Caco-2 (cell line): Measurements from ENCODE around the gene PHEX. TPM values are rescaled to one million over a fixed set of nuclear protein-coding genes. Genes with fewer than 3 reads are reported as not detected.

Source experiments
- BruUV-seq: library from RNA; stranded (reverse); fragments of 400-500 nt; replicated peaks from 2 replicates; lab custom pipeline; 2021; lab: Mats Ljungman, UMichigan
- CTCF ChIA-PET: fragments of 300-600 bp; sonication (Branson Sonifier 250); formaldehyde crosslinking; loops from one replicate; lab custom pipeline; 2022; ENCODE audit warnings: antibody characterized with exemption; lab: Charles Lee
- POLR2A ChIA-PET: fragments of 300-600 bp; sonication (Branson Sonifier 250); formaldehyde crosslinking; loops from one replicate; lab custom pipeline; 2022; ENCODE audit warnings: antibody characterized with exemption; lab: Charles Lee
- DNase-seq, 2 experiments: peaks; one replicate each; pipeline versions ENCODE4 v3.0.0 to v3.0.0-alpha.2; 2020 to 2022
- H3K27me3 ChIP-seq: replicated peaks from 2 replicates; pipeline ENCODE4 v1.6.0; 2011; ENCODE audit warnings: low read length; ENCODE audit not compliant: control insufficient read depth, insufficient read depth
- H3K36me3 ChIP-seq: 2 replicates; pipeline ENCODE4 v1.5.1; 2011; ENCODE audit warnings: low read length; ENCODE audit not compliant: control insufficient read depth, insufficient read depth
- H3K4me1 ChIP-seq: fragments of 250-450 bp; sonication (Bioruptor Pico); 2 replicates; pipeline ENCODE4 v1.5.1; 2020; ENCODE audit warnings: mild to moderate bottlenecking
- H3K4me3 ChIP-seq: 2 replicates; pipeline ENCODE4 v1.5.1; 2011; ENCODE audit warnings: low read depth, mild to moderate bottlenecking, control low read depth, low read length
- H3K9me3 ChIP-seq: fragments of 250-450 bp; sonication (Bioruptor Pico); 2 replicates; pipeline ENCODE4 v1.5.1; 2020; ENCODE audit warnings: mild to moderate bottlenecking, moderate library complexity
- H3K27ac Mint-ChIP-seq: one replicate; pipeline ENCODE4 v1.8.0; 2022; ENCODE audit warnings: mixed read lengths; ENCODE audit not compliant: unreplicated experiment
- H3K27me3 Mint-ChIP-seq: one replicate; pipeline ENCODE4 v1.8.0; 2022; ENCODE audit warnings: mixed read lengths; ENCODE audit not compliant: insufficient read depth, unreplicated experiment
- H3K36me3 Mint-ChIP-seq: one replicate; pipeline ENCODE4 v1.8.0; 2022; ENCODE audit warnings: mild to moderate bottlenecking, mixed read lengths; ENCODE audit not compliant: insufficient read depth, unreplicated experiment
- H3K4me1 Mint-ChIP-seq: one replicate; pipeline ENCODE4 v1.8.0; 2022; ENCODE audit warnings: low read depth, mixed read lengths; ENCODE audit not compliant: unreplicated experiment
- H3K4me3 Mint-ChIP-seq: one replicate; pipeline ENCODE4 v1.8.0; 2022; ENCODE audit warnings: mild to moderate bottlenecking, moderate library complexity, mixed read lengths; ENCODE audit not compliant: unreplicated experiment
- H3K9me3 Mint-ChIP-seq: one replicate; pipeline ENCODE4 v1.8.0; 2022; ENCODE audit warnings: mixed read lengths; ENCODE audit not compliant: unreplicated experiment
- CTCF ChIP-seq, 2 experiments: fragments of 200-600 bp in 1 of 2; IDR thresholded peaks; 1 replicate in 1 of 2; 2 replicates in 1 of 2; pipeline versions ENCODE4 v1.5.1 to v1.8.0; 2011 to 2022; ENCODE audit warnings: antibody characterized with exemption in 1 of 2, control low read depth in 1 of 2, inconsistent platforms in 1 of 2, low read depth in 1 of 2, low read length in 1 of 2, mild to moderate bottlenecking in 1 of 2, moderate library complexity in 1 of 2; ENCODE audit not compliant: insufficient read depth in 1 of 2, severe bottlenecking in 1 of 2, unreplicated experiment in 1 of 2
- intact Hi-C: fragments of 100-400 bp; cut with micrococcal nuclease; formaldehyde crosslinking; loops from one replicate; pipeline ENCODE4 v1.10.0; 2022; ENCODE audit not compliant: unreplicated experiment
- total RNA-seq: library from RNA; stranded (reverse); gene quantifications from 2 replicates; pipeline ENCODE4 v1.2.3, GENCODE V29; 2022

PHEX gene
- total RNA-seq, 1 experiment from 2014 or later, result 0.75 TPM

GRCh38 chrX:22248401-22248800 is 216.3 kb downstream of the PHEX start:
- Mint-ChIP-seq H3K4me1 (no peaks in the 10 kb centered on the region), H3K36me3 (no peaks in the 10 kb centered on the region), H3K9me3 (no peaks in the 10 kb centered on the region), H3K27me3 (no peaks in the 10 kb centered on the region), H3K4me3 (no peak overlapping the region), H3K27ac (no peak overlapping the region)
- no peaks in the 10 kb centered on the region for H3K9me3 ChIP-seq
- H3K4me1 ChIP-seq, result no peaks in the 10 kb centered on the region
- ChIA-PET CTCF (no interaction called here), POLR2A (no interaction called here)
- no peak overlapping the region for H3K4me3 ChIP-seq
- intact Hi-C loops, result no loop called here
- H3K27me3 ChIP-seq, result no peaks in the 10 kb centered on the region
- H3K36me3 ChIP-seq, result no peaks in the 10 kb centered on the region
- TF ChIP-seq CTCF (IDR thresholded peaks at IDR 0.05; ENCODE audit: insufficient read depth in 1 of 2, low read depth in 1 of 2, low read length in 1 of 2, severe bottlenecking in 1 of 2, unreplicated experiment in 1 of 2), result no peak
- DNase-seq, result no peak
- BruUV-seq, result no TSS peak

GRCh38 chrX:22249371-22249770 is 217.2 kb downstream of the PHEX start:
- ChIA-PET CTCF (no interaction called here), POLR2A (no interaction called here)
- H3K4me3 ChIP-seq, result no peak overlapping the region
- H3K4me1 ChIP-seq, result no peaks in the 10 kb centered on the region
- Mint-ChIP-seq H3K27ac (no peak overlapping the region), H3K4me1 (no peaks in the 10 kb centered on the region), H3K4me3 (no peak overlapping the region), H3K36me3 (no peaks in the 10 kb centered on the region), H3K27me3 (no peaks in the 10 kb centered on the region), H3K9me3 (no peaks in the 10 kb centered on the region)
- TF ChIP-seq CTCF (IDR thresholded peaks at IDR 0.05; ENCODE audit: insufficient read depth in 1 of 2, low read depth in 1 of 2, low read length in 1 of 2, severe bottlenecking in 1 of 2, unreplicated experiment in 1 of 2), result no peak
- intact Hi-C loops, result no loop called here
- BruUV-seq, result no TSS peak
- no peak for DNase-seq
- H3K9me3 ChIP-seq, result no peaks in the 10 kb centered on the region
- no peaks in the 10 kb centered on the region for H3K27me3 ChIP-seq
- no peaks in the 10 kb centered on the region for H3K36me3 ChIP-seq

GRCh38 chrX:22268706-22269105 is 236.6 kb downstream of the PHEX start:
- POLR2A ChIA-PET, result no interaction called here
- Histone ChIP-seq H3K4me3 (no peak overlapping the region), H3K9me3 (no peaks in the 10 kb centered on the region), H3K36me3 (no peaks in the 10 kb centered on the region), H3K27me3 (no peaks in the 10 kb centered on the region), H3K4me1 (no peaks in the 10 kb centered on the region)
- H3K27me3 Mint-ChIP-seq, result peaks cover under 1% of the 10 kb centered on the region
- no peaks in the 10 kb centered on the region for H3K36me3 Mint-ChIP-seq
- H3K4me1 Mint-ChIP-seq, result no peaks in the 10 kb centered on the region
- H3K4me3 Mint-ChIP-seq, result no peak overlapping the region
- CTCF ChIA-PET, result no interaction called here
- DNase-seq, result no peak
- H3K27ac Mint-ChIP-seq, result no peak overlapping the region
- intact Hi-C loops, result no loop called here
- no peaks in the 10 kb centered on the region for H3K9me3 Mint-ChIP-seq
- no TSS peak for BruUV-seq
- TF ChIP-seq CTCF (IDR thresholded peaks at IDR 0.05; ENCODE audit: insufficient read depth in 1 of 2, low read depth in 1 of 2, low read length in 1 of 2, severe bottlenecking in 1 of 2, unreplicated experiment in 1 of 2), result no peak
